Left kidney (tissue), 2 donors: ENCODE measurements around the gene SECISBP2. TPM values are rescaled to one million over a fixed set of nuclear protein-coding genes. Genes with fewer than 3 reads are reported as not detected.

Source experiments
- DNase-seq: peaks from one replicate; pipeline ENCODE4 v3.0.0-alpha.2; 2013
- polyA plus RNA-seq: library from polyadenylated mRNA; unstranded; fragments of 120-200 nt; gene quantifications from one replicate; pipeline ENCODE4 v1.2.1, GENCODE V29; 2013; ENCODE audit not compliant: insufficient read length

Gene SECISBP2
- polyA plus RNA-seq, 1 donor: 114 TPM

- no peak for DNase-seq
These were observed 87.5 kb downstream of the SECISBP2 start for GRCh38 chr9:89405826-89406225.

GRCh38 chr9:89407070-89407469 lies 88.8 kb downstream of the SECISBP2 start:
- DNase-seq: no peak

- no peak for DNase-seq
These were observed 90.4 kb downstream of the SECISBP2 start for GRCh38 chr9:89408628-89409101.

Other genes with a start within 250 kb of the SECISBP2 start
- 2.7 TPM for gene SHC3, start 139.7 kb upstream of the SECISBP2 start, polyA plus RNA-seq
- 101 TPM for gene CKS2, start 7.3 kb upstream of the SECISBP2 start, polyA plus RNA-seq
- 56.0 TPM for gene SEMA4D, start 179.6 kb downstream of the SECISBP2 start, polyA plus RNA-seq